T-cell (primary cell): ENCODE measurements around the gene LRRC52. TPM values are rescaled to one million over a fixed set of nuclear protein-coding genes. Genes with fewer than 3 reads are reported as not detected.
"Not testable (repeated sequence)": the region's sequence is repeated elsewhere in the genome, so short reads cannot be mapped to it uniquely, and the experiment has no call there.

Experiments
- ATAC-seq, 4 experiments: fragments of 200-7000 bp in 3 of 4; fragments of 150-1000 bp in 1 of 4; cut with Tn5 transposase; replicated peaks in 1 of 4; 1 replicate in 3 of 4; 2 replicates in 1 of 4; pipeline ENCODE4 v1.10.0; 2021; ENCODE audit warnings: moderate library complexity in 3 of 4, mild to moderate bottlenecking in 2 of 4, moderate number of reproducible peaks in 1 of 4
- CTCF ChIA-PET, 2 donors: fragments of 300-600 bp; sonication (Branson Sonifier 250); formaldehyde crosslinking; loops; one replicate each; lab custom pipeline; 2022; ENCODE audit warnings: antibody characterized with exemption in 2 of 2; lab: Charles Lee
- POLR2A ChIA-PET, 2 donors: fragments of 300-600 bp; sonication (Branson Sonifier 250); formaldehyde crosslinking; loops; one replicate each; lab custom pipeline; 2022; ENCODE audit warnings: antibody characterized with exemption in 2 of 2; lab: Charles Lee
- DNase-seq, 35 experiments: peaks; one replicate each; pipeline versions ENCODE4 v3.0.0 to v3.0.0-alpha.2; 2013 to 2023
- H3K27ac ChIP-seq: one replicate; pipeline ENCODE4 v1.5.1; 2013; ENCODE audit warnings: low read length
- H3K27me3 ChIP-seq, 2 experiments: replicated peaks in 1 of 2; 1 replicate in 1 of 2; 2 replicates in 1 of 2; pipeline versions ENCODE4 v1.6.1 to v1.7.0; 2013; ENCODE audit warnings: low read length in 1 of 2, mixed read lengths in 1 of 2; ENCODE audit not compliant: control insufficient read depth in 2 of 2, insufficient read depth in 2 of 2; ENCODE audit errors: extremely low read depth in 1 of 2
- H3K36me3 ChIP-seq, 2 donors: 1 replicate in 1 of 2; 2 replicates in 1 of 2; pipeline versions ENCODE4 v1.6.1 to v1.7.0; 2013; ENCODE audit warnings: low read length in 1 of 2; ENCODE audit not compliant: control insufficient read depth in 2 of 2, insufficient read depth in 1 of 2; ENCODE audit errors: extremely low read depth in 1 of 2
- H3K4me1 ChIP-seq, 2 experiments: 1 replicate in 1 of 2; 2 replicates in 1 of 2; pipeline versions ENCODE4 v1.6.1 to v1.7.0; 2013; ENCODE audit warnings: low read length in 2 of 2, mixed read lengths in 1 of 2; ENCODE audit not compliant: insufficient read depth in 2 of 2, control insufficient read depth in 1 of 2; ENCODE audit errors: extremely low read depth in 1 of 2
- H3K4me3 ChIP-seq, 2 donors: 1 replicate in 1 of 2; 2 replicates in 1 of 2; pipeline versions ENCODE4 v1.5.1 to v1.7.0; 2013; ENCODE audit warnings: mild to moderate bottlenecking in 2 of 2, low read length in 1 of 2, moderate library complexity in 1 of 2; ENCODE audit not compliant: control insufficient read depth in 1 of 2; ENCODE audit errors: extremely low read depth in 1 of 2
- H3K9me3 ChIP-seq: 2 replicates; pipeline ENCODE4 v1.7.0; 2013
- H3K27ac Mint-ChIP-seq, 2 donors: one replicate each; pipeline ENCODE4 v1.8.0; 2020 to 2021; ENCODE audit warnings: mild to moderate bottlenecking in 2 of 2, mixed read lengths in 2 of 2
- H3K27me3 Mint-ChIP-seq, 2 donors: one replicate each; pipeline ENCODE4 v1.8.0; 2021 to 2022; ENCODE audit warnings: mixed read lengths in 2 of 2
- H3K36me3 Mint-ChIP-seq: one replicate; pipeline ENCODE4 v1.8.0; 2021; ENCODE audit warnings: mixed read lengths
- H3K4me1 Mint-ChIP-seq, 3 donors: one replicate each; pipeline ENCODE4 v1.8.0; 2020 to 2022; ENCODE audit warnings: mixed read lengths in 3 of 3, mild to moderate bottlenecking in 1 of 3
- H3K4me3 Mint-ChIP-seq, 3 donors: one replicate each; pipeline ENCODE4 v1.8.0; 2020 to 2022; ENCODE audit warnings: mild to moderate bottlenecking in 3 of 3, mixed read lengths in 3 of 3, moderate library complexity in 3 of 3
- H3K9me3 Mint-ChIP-seq, 3 donors: one replicate each; pipeline ENCODE4 v1.8.0; 2020 to 2022; ENCODE audit warnings: mixed read lengths in 3 of 3
- WGBS: methylation state at CpG from one replicate; pipeline ENCODE4 v1.1.5; 2013; ENCODE audit warnings: missing lambda C conversion rate; ENCODE audit not compliant: insufficient coverage; 5-methylcytosine and 5-hydroxymethylcytosine counted together
- total RNA-seq, 35 experiments: library from RNA in 6 of 35; stranded (reverse) in 6 of 35; fragments of 120-200 nt in 1 of 35; gene quantifications; one replicate each; pipeline versions ENCODE4 v1.2.1 to v1.2.4 and lab custom pipeline; 2013 to 2026

Gene LRRC52
- total RNA-seq, 5 donors from 2014 or later (not counting 1 experiment from before 2014, with no cell fraction given) = not detected

DNA sequence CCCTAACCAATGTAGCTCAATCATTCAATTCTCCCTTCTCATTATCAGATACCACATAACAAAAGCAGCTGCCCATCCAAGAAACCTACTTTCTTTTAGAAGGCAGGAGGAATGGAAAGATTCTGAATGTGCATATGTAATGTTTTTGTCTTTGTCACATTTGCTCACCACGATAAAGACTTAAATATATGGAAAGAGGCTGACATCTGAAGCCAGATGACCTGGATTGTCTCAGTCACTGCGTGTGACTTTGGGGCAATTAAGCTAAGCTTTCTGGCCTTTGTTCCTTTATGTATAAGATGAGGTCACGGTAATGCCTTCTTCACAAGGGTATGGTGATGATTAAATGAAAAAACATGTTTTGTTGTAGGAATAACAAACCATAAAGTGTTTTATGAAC, 42.6 kb downstream of the LRRC52 start:
- H3K9me3 Mint-ChIP-seq = no peaks in the 10 kb centered on the region
- no peaks in the 10 kb centered on the region for H3K36me3 Mint-ChIP-seq
- peaks cover 2 to 27% of the 10 kb centered on the region in 2 experiments for H3K27me3 ChIP-seq
- no peaks in the 10 kb centered on the region for H3K9me3 ChIP-seq
- peaks cover 45 to 48% of the 10 kb centered on the region in 2 donors for H3K27me3 Mint-ChIP-seq
- POLR2A ChIA-PET = no interaction called here
- CTCF ChIA-PET = no interaction called here
- no peaks in the 10 kb centered on the region for H3K36me3 ChIP-seq
- H3K4me1 ChIP-seq = no peaks in the 10 kb centered on the region
- no peaks in the 10 kb centered on the region for H3K4me1 Mint-ChIP-seq
- DNase-seq = no peak
- no peak for ATAC-seq
- no peak overlapping the region for H3K27ac ChIP-seq
- H3K4me3 ChIP-seq = no peak overlapping the region
- H3K4me3 Mint-ChIP-seq = no peak overlapping the region
- no peak overlapping the region for H3K27ac Mint-ChIP-seq
- WGBS = no CpG with 5 or more reads among the region's 3 CpGs

DNA sequence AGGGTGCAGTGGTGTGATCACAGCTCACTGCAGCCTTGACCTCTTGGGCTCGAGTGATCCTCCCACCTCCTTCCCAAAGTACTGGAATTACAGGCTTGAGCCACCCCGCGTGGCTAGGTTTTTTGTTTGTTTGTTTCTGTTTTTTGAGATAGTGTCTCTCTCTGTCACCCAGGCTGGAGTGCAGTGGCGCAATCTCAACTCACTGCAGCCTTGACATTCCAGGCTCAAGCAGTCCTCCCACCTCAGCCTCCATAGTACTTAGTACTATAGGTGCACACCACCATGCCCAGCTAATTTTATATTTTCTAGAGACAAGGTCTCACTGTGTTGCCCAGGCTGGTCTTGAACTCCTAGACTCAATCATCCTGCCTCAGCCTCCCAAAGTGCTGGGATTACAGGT, 47.6 kb downstream of the LRRC52 start:
- H3K27ac Mint-ChIP-seq, H3K36me3 ChIP-seq, H3K9me3 Mint-ChIP-seq, H3K4me1 ChIP-seq, ATAC-seq, H3K4me3 ChIP-seq, H3K4me3 Mint-ChIP-seq, POLR2A ChIA-PET, H3K9me3 ChIP-seq, H3K4me1 Mint-ChIP-seq, DNase-seq, H3K36me3 Mint-ChIP-seq, H3K27ac ChIP-seq: not testable (repeated sequence)
- WGBS = no CpG with 5 or more reads among the region's 4 CpGs
- peaks cover 21 to 25% of the 10 kb centered on the region in 2 experiments for H3K27me3 ChIP-seq
- H3K27me3 Mint-ChIP-seq = peaks cover 60 to 61% of the 10 kb centered on the region in 2 donors
- CTCF ChIA-PET = interaction anchor here (0.6 to 3.8 kb wide), 11 partner anchors 11 to 343 kb away, joined by 3 to 53 read pairs (median 5); no protein-coding TSS in a partner anchor

DNA sequence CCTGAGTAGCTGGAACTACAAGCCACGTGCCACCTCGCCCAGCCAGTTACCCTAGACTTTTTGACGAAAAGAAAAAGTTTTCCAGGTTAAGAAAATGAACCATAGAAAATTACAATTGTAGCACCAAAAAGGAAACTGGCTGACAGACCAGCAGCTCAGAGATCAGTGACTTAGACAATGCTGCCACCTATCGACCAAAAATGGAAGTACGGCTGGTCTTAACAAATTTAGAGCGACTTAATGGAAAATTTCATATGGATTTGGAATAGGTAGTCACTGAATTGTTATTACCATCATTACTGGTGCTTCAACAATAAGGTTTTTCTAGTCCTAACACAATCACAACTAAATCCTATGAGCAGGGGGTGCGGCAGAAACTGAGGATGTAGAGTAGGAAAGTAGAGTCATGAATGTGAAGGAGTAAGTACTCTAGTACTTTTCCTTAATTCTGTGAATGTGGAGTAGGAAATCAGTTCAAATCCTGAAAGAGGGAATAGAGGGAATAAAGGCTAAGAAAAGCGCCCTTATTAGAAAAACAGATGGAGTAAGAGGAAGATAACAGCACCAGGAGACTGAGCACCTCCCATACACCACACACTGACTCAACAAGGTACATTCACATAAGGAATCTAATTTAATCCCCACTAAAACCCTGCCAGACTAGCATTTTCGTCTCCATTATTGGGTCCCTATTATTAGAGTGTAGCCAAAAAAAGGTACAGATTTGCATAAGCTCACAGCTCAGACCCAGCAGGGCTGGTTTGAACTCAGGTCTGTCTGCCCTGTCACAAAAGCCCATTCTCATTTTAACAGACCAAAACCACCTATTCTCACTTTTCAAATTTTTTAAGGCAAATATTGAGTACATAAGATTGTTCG, 49.4 kb downstream of the LRRC52 start:
- peaks cover 61 to 65% of the 10 kb centered on the region in 2 donors for H3K27me3 Mint-ChIP-seq
- no peaks in the 10 kb centered on the region for H3K9me3 ChIP-seq
- H3K9me3 Mint-ChIP-seq = no peaks in the 10 kb centered on the region
- H3K27ac Mint-ChIP-seq = peak overlapping the region in 1 of 2 donors; percentile 44
- H3K4me1 ChIP-seq = peaks cover 5 to 15% of the 10 kb centered on the region in 2 experiments
- H3K4me1 Mint-ChIP-seq = peaks cover 18 to 23% (median 22%) of the 10 kb centered on the region in 3 donors
- 0% methylated on average over 3 of the region's 10 CpGs for WGBS
- ChIA-PET CTCF (interaction anchor here (0.6 to 3.8 kb wide), 13 partner anchors 9 to 321 kb away, joined by 3 to 53 read pairs (median 6); no protein-coding TSS in a partner anchor), POLR2A (no interaction called here)
- H3K27me3 ChIP-seq = peaks cover 17 to 26% of the 10 kb centered on the region in 2 experiments
- DNase-seq (peak; percentile 20 to 89 (median 62)), ATAC-seq (peak in 3 of 4 experiments; percentile 50 to 71 (median 56))
- no peak overlapping the region for H3K27ac ChIP-seq
- no peak overlapping the region for H3K4me3 ChIP-seq
- no peaks in the 10 kb centered on the region for H3K36me3 ChIP-seq
- H3K36me3 Mint-ChIP-seq = no peaks in the 10 kb centered on the region
- H3K4me3 Mint-ChIP-seq = no peak overlapping the region

DNA sequence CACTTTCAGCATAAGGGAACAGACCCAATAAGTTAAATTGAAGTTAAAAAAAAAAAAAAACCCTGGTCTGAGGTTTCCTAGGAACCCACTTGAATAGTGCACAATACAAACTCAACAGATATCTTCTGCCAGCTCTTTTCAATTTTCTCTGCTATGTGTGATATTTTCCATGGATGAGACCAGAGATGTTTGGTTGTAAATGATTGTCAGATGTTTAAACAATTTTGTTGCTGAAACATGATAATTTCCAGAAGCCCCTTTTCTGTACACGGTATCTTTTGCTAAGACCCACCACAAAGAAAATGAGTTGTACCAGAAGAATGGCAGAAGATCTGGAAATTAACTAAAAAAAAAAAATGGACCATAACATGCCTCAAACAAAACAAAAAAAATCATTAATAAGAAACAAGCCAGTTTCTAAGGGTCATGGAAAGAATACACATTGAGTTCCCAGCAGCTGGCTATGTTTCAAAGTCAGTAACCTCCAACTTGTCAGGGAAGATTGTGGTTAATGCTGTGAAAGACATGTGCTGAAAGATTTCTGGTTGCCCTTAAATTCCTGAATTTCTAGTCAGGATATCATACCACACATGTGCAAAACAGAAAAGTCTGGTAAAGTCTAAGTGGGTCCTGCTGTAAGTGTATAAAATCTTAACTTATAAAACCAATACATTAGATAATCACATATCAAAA, 51.6 kb downstream of the LRRC52 start:
- Histone ChIP-seq H3K4me1 (peaks cover 9 to 21% of the 10 kb centered on the region in 2 experiments), H3K27ac (no peak overlapping the region), H3K4me3 (no peak overlapping the region), H3K27me3 (peaks cover 10 to 26% of the 10 kb centered on the region in 2 experiments), H3K36me3 (no peaks in the 10 kb centered on the region), H3K9me3 (no peaks in the 10 kb centered on the region)
- ChIA-PET POLR2A (no interaction called here), CTCF (interaction anchor here (0.6 to 1.8 kb wide), 7 partner anchors 151 to 320 kb away, joined by 3 to 7 read pairs (median 3); no protein-coding TSS in a partner anchor)
- no CpG with 5 or more reads among the region's 1 CpG for WGBS
- Mint-ChIP-seq H3K4me1 (peaks cover 25 to 29% (median 29%) of the 10 kb centered on the region in 3 donors), H3K9me3 (no peaks in the 10 kb centered on the region), H3K4me3 (no peak overlapping the region), H3K27ac (no peak overlapping the region), H3K36me3 (no peaks in the 10 kb centered on the region), H3K27me3 (peaks cover 47 to 53% of the 10 kb centered on the region in 2 donors)
- no peak for ATAC-seq
- no peak for DNase-seq

DNA sequence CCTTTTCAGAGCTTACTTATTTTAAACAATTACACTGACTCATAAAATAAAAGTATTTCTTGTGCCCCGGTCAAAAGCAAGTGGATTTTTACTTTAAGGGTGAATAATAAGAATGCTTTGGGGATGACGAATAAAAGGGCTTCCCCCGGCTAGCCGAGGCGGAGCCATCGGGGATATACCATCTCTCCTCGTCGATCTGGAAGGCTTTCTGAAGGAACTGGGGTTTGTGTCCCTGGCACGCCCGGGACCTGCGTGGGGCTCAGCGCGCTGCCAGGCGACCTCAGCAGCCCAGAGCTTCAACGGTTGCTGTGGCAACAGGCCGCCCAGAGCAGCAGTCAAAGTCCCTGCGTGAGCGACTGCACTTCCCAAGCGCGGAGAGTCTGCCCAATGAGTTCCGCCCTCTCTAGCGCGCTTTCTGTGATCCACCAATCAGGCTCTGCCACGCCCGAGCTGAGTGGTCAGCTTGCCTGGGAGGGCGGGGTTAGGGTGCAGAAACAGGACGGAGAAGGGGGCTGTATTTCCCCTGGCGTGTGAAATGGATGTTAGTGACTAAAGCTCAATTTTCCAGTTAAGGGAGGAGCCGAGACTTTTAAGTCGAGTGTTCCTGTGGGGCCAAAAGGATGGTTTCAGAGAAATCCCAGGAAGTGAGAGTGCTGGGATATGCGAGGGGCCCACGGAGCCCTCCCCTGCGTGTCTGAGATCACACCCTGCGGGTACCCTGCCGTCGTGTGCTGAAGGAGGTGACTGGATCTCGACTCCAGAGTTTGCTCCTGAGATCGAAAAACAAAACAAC, 54.3 kb downstream of the LRRC52 start:
- H3K36me3 ChIP-seq = no peaks in the 10 kb centered on the region
- Mint-ChIP-seq H3K4me3 (peak overlapping the region; percentile 85 to 88 (median 87)), H3K9me3 (no peaks in the 10 kb centered on the region), H3K27ac (peak overlapping the region in 1 of 2 donors; percentile 57), H3K27me3 (peaks cover 33 to 38% of the 10 kb centered on the region in 2 donors), H3K4me1 (peaks cover 22 to 32% (median 30%) of the 10 kb centered on the region in 3 donors), H3K36me3 (no peaks in the 10 kb centered on the region)
- WGBS = under 1% methylated on average over 31 of the region's 38 CpGs
- H3K4me3 ChIP-seq = peak overlapping the region; percentile 67 to 76
- ATAC-seq (peak; percentile 97 to 98 (median 98)), DNase-seq (peak; percentile 74 to 92 (median 83))
- peaks cover 4 to 14% of the 10 kb centered on the region in 2 experiments for H3K27me3 ChIP-seq
- H3K9me3 ChIP-seq = no peaks in the 10 kb centered on the region
- ChIA-PET POLR2A (interaction anchor here (0.6 to 1.3 kb wide), 3 partner anchors 33 to 205 kb away, joined by 3 read pairs; partner anchors contain the start of gene MGST3 (in 1 of the 2)), CTCF (interaction anchor here (0.6 to 5.7 kb wide), 13 partner anchors 14 to 1622 kb away, joined by 3 to 68 read pairs (median 4); no protein-coding TSS in a partner anchor)
- peak overlapping the region; percentile 52 for H3K27ac ChIP-seq
- peaks cover 9 to 19% of the 10 kb centered on the region in 2 experiments for H3K4me1 ChIP-seq
